ENCODE measurements around the gene SCARF2.

- no peak for TF ChIP-seq CTCF (IDR thresholded peaks at IDR 0.05; ENCODE audit: low read depth, low read length, poor library complexity, severe bottlenecking)
- TF ChIP-seq EZH2phosphoT487 (IDR thresholded peaks at IDR 0.05; ENCODE audit: borderline replicate concordance, low read length) = no peak
Measured at GRCh38 chr22:20459862-20460261, 22.2 kb upstream of the SCARF2 start.
